Stimulated activated CD4-positive, alpha-beta T cell treated with anti-CD3 and anti-CD28 coated beads, TNF-alpha, amount 100 ng/mL, for 24 hours (primary cell): Measurements from ENCODE around the gene FMN1.

Source experiments
- DNase-seq, 3 experiments: peaks; one replicate each; pipeline ENCODE4 v3.0.0-alpha.2; 2020; ENCODE audit warnings: low read depth in 3 of 3

Gene FMN1

DNA sequence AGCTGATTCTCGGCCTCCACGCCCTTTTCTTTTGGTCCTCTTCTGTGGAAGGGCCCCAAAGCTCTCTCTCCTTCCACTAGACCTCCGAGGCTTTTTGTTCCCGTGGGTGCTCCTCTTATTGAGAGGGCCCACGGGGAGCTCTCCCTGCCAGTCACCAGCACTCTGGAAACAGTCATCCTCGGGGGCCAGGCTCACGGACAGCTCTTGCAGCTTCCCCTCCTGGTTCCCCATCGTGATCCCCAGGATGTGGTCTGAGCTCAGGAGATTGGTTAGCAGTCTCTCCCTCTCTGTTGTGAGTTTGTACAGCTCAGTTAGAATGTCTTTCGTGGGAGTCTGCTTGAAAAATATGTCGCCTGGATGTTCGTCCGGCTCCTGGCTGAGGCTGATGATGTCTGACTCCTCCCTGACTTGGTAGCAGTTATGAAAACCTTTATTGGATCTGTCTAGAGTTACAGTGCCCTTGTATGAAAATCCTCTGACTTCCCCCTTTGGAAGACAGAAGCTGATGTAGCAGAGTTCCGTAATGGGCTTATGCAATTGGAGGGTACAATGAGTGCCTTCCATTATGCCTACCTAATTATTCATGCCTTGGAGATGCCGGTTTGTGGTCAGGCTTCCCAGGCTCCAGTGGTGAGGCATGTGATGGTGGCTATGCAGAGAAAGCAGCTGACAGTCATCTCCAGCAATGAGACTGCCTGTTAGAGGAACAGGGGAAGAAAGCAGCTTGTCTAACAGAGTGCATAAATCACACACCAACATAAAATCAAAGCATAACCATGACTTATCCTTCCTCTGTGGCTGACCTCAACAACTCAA, 40.0 kb downstream of the FMN1 start:
- DNase-seq = no peak

- DNase-seq = no peak
Measured at GRCh38 chr15:33153548-33153947, 41.0 kb downstream of the FMN1 start.

GRCh38 chr15:33152502-33153109, 41.9 kb downstream of the FMN1 start:
- DNase-seq = no peak

- DNase-seq = no peak
Measured at GRCh38 chr15:33150971-33151370, 43.5 kb downstream of the FMN1 start.

DNA sequence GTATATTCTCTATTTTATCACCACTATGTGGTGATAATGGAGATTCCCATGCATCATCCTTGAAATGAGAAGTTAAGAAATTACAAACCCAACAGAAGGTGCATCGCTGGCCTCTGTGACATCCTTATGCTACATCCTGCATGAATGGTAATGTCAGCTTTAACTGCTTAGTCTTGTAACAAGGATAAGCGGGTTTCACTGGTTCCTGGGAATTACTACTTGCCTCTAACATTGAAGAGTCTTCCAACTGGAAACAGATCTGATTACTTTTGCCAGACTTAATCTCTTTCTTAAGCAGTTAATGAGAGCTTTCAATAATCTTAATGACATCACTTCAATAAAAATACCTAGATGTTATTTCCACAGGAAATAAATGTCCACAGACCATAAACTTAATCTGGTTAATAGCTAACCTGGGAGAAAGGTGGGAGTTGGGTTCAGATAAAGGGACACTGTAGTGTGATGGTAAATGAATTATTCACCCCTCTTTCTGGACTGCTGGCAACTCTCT, 44.0 kb downstream of the FMN1 start:
- DNase-seq = no peak

- no peak for DNase-seq
Measured at GRCh38 chr15:33149919-33150318, 44.6 kb downstream of the FMN1 start.

- DNase-seq = no peak
Measured at GRCh38 chr15:33148129-33148751, 46.3 kb downstream of the FMN1 start.

DNA sequence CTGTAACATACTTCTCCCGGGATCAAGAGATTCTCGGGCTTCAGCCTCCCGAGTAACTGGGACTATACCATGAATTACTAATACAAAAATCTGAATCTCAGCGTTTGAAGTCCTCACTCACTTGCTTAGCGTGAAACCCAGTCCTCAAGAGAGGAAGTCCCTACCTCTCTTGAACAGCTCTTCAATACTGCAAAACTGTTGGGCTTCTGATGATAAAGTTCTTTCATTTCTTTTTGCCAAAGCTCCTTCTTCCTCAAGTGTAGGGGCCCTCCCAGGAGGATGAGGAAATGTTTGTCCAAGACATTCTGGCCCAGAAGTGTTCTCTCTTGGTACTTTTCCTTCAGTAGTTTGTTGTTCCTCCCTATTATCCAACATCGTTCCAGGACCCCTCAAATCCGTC, 48.5 kb downstream of the FMN1 start:
- DNase-seq = no peak

DNA sequence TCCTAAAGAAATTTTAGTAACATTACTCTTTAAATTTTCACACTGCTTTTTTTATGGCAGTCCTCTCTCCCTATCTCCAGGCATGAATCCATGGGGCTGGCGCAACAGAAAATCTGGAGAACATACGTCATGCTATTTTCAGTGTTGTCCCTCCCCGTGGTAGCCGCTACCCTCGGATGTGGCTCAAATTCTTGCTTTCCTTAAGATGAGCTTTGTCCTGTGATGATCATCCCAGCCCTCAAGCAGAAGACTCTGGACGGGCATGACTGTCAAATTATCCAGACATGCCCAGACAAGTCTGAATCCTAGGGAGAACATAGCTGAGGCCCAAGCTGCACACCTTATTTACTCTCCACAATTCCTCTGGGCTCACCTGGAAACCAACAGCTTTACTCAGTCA, 49.1 kb downstream of the FMN1 start:
- no peak for DNase-seq

- DNase-seq = no peak
Measured at GRCh38 chr15:33142708-33143107, 51.8 kb downstream of the FMN1 start.

- no peak for DNase-seq
Measured at GRCh38 chr15:33138000-33138399, 56.5 kb downstream of the FMN1 start.

DNA sequence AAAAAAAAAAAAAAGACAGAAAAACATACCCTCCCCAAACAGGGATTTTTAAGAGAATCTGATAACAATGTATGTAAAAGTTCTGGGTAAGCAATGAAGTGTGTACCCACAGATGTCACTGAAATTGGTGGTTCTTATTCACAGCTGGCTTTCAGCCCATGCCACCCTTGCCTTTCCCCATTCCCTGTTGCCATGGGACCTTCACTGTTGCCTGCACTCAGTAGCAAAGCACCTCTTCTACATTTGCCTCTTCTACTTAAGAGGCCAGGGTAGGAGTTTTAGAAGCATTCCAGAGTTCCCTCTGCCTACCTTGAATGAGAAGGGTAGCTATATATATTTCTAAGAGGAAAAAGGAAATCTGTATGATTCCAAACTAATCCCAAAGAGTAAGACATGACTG, 57.4 kb downstream of the FMN1 start:
- no peak for DNase-seq

- DNase-seq = no peak
Measured at GRCh38 chr15:33136353-33136752, 58.2 kb downstream of the FMN1 start.

DNA sequence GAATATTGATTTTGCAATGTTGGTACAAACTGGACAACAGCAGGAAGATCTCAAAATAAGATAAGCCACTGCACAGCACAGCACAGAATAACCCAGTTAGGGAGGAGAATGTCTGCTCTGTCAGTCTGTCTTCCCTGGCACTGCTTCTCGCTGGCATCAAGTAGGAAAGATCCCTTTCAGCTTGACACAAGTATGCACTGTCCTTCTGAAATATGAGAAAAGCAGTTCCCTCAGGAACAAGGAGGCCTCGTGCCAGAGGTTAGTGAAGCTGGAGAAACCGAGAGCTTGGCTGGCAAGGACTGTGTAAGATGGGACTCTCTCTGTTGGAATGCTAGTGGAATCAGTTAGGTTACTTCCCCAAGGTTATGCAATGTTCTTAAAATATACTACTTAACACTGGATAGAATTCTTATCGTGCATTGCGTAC, 59.1 kb downstream of the FMN1 start:
- no peak for DNase-seq

DNA sequence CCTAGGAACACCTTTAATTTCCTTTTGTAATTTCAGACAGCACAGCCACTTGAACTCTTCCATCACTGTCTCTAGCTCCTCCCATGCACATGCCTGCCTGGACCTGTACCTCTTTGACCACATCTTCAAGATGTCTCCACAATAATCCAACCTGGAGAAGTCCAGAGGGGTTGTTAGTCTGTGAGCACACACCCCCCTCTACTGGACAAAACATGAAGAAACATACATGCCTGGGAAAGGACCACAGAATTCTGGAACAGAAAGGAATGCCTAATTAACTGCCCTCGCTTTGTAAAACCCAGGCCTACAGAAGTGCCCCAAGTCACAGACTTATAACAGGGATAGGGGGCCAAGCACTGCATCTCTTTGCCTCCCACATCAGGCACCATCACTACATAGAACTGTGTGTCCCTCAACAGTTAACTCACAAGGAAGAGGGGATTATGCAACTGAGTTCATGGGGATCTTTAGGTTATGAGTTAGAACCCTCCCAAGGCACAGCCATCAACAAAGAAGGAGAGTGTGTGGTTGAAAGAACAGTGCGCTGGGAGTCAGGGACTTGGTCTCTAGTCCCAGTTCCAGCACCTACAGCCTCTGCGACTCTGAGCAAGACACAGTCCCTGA, 61.7 kb downstream of the FMN1 start:
- DNase-seq = no peak

- DNase-seq = no peak
Measured at GRCh38 chr15:33132233-33132580, 62.3 kb downstream of the FMN1 start.

- DNase-seq = no peak
Measured at GRCh38 chr15:33131552-33132232, 62.8 kb downstream of the FMN1 start.

DNA sequence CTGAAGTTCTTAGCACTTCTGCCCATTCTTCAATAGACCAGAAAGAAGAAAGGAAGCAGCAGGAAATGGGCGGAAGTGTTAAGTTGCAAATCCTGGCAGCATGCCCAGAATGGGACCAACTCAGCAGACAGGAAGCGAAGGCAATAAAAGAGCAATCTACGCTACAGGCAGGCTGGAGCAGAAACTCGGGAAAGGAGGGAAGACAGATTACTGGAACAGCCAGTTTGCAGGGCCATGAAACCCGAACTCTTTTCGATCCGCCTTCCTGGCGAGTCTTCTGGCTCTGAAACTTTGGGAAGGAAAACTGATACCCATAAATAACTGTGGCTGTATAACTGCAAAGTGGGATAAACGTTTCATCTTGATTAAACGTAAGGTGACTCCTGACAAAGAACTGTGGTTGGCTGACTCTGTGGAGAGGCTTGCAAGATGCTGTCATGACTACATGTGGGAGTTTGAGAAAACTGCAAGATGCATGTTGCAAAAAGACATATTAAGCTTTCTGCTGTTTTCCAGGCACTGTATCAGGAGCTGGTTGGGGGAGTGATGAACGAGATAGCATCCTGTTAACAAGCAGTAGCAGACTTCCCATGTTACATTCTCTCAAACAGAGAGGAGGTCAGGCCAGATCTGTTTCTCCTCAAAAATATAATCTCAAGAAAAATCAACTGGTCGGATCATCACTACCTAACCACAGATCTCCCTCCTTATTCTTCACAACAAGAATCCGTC, 67.8 kb downstream of the FMN1 start:
- peak; percentile 24 to 60 (median 31) for DNase-seq

DNA sequence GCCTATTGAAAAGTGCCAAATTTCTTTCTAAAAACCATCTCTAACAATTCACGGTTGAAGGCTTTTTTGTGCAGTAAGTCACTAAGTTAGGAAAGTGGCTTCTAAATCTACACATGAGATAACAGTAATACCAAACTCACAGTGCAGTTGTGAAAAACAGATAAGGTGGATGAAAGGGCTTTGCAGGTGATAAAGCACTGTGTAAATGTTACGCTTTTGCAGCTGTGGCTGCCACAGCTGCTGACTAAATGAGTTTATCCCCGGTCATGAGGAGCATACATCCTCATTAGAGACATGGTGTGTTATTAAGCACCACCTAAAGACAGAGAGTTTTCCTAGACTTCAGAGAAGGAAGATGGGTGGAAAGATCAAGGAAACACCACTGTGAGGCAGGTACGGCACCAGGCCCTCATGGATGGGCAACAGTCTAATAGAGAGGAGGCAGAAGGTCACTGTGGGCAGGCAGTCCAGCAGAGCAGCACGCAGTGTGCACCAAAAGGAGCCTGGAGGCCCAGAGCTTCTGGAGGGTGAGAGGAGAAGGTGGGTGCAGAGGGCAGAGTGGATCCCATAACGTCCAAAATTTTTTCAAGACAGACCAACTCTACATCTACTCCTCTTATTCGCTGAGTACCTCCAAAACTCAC, 68.5 kb downstream of the FMN1 start:
- DNase-seq = no peak

DNA sequence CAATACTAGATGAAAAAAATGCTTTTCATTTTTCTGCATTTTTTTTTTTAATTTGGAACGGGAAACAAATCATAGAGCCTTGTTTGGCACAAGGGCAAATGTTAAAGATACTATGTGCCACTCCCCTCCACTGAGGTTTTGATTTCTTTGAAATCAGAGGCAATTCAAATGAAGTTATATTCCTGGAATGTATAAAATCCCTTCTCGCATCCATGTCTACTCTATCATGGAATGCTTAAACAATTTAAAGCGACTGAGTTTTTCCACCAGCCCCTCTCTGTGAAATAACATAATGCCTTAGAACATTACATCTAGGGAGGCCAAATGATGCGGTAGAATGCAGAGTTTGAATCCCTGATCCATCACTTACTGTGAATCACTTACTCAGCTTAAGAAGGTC, 69.7 kb downstream of the FMN1 start:
- DNase-seq = no peak

DNA sequence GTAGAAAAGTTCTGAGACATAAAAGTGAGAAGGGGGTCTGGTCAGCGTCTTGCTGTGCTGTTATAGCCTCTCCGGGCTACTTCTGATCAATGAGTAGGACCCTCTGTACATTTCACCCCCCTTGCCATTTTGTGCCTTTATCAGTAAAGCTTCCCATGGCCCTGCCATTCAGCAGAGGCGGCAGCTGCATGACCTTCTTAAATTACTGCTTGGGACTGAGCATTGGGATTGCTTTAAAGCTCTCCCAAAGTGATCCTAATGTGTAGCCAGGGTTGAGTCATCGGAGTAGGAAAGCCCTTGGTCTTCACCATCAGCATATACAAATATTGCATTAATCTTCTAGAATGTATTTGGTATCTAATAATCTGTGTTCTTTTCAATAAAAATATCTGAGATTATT, 70.2 kb downstream of the FMN1 start:
- DNase-seq = no peak
